Testis (tissue), 3 donors: ENCODE data around the gene ACTR1A. TPM values are rescaled to one million over a fixed set of nuclear protein-coding genes. Genes with fewer than 3 reads are reported as not detected.

ENCODE experiments used
- DNase-seq: peaks from one replicate; pipeline ENCODE4 v3.0.0-alpha.2; 2019
- H3K27ac ChIP-seq, 2 donors: fragments of 200-600 bp; sonication (generic); one replicate each; pipeline ENCODE4 v1.5.1; 2019
- H3K27me3 ChIP-seq: fragments of 200-600 bp; sonication (generic); one replicate; pipeline ENCODE4 v1.5.1; 2019
- H3K36me3 ChIP-seq: fragments of 200-600 bp; sonication (generic); one replicate; pipeline ENCODE4 v1.5.1; 2017; ENCODE audit warnings: low read depth; ENCODE audit errors: missing control alignments
- H3K4me1 ChIP-seq: fragments of 200-600 bp; sonication (generic); one replicate; pipeline ENCODE4 v1.5.1; 2019
- H3K4me3 ChIP-seq, 2 donors: fragments of 200-600 bp; sonication (generic); one replicate each; pipeline ENCODE4 v1.5.1; 2017 to 2019
- H3K9me3 ChIP-seq: fragments of 200-600 bp; sonication (generic); one replicate; pipeline ENCODE4 v1.5.1; 2017
- POLR2A ChIP-seq: fragments of 450-650 bp; IDR thresholded peaks from one replicate; pipeline ENCODE4 v1.6.1; 2017; ENCODE audit warnings: antibody characterized with exemption, mild to moderate bottlenecking, moderate library complexity
- WGBS, 2 donors: methylation state at CpG; one replicate each; pipeline ENCODE4 v1.1.5; 2018; 5-methylcytosine and 5-hydroxymethylcytosine counted together
- intact Hi-C: fragments of 100-400 bp; cut with DNase I; formaldehyde crosslinking; loops from one replicate; pipeline ENCODE4 v1.15.1; 2023; ENCODE audit warnings: low total_unique reads
- polyA plus RNA-seq: library from polyadenylated mRNA; stranded (reverse); fragments of 350-450 nt; fragmentation: Illumina TruSeq; extraction: RNeasy Lipid Tissue Mini Kit (QIAGEN cat#74804); gene quantifications from one replicate; pipeline ENCODE4 v1.2.3, GENCODE V29; 2014; ENCODE audit warnings: low read depth, low replicate concordance; ENCODE audit not compliant: insufficient read depth
- total RNA-seq, 2 donors: library from RNA; depleted of rRNA; stranded (reverse); fragments of >200 nt; gene quantifications; one replicate each; pipeline ENCODE4 v1.2.3, GENCODE V29; 2016
- TF ChIP-seq, protein P1 (sequence below), 3 experiments: fragments of 450-650 bp in 2 of 3; fragments of 200-600 bp in 1 of 3; sonication (generic) in 1 of 3; IDR thresholded peaks; one replicate each; pipeline ENCODE4 v1.5.1; 2016 to 2019; ENCODE audit warnings: antibody characterized with exemption in 3 of 3, mild to moderate bottlenecking in 2 of 3, moderate library complexity in 1 of 3

Gene ACTR1A
- total and polyA plus RNA-seq, 3 donors from 2014 or later, result 97.6 to 126 (median 97.7) TPM

DNA sequence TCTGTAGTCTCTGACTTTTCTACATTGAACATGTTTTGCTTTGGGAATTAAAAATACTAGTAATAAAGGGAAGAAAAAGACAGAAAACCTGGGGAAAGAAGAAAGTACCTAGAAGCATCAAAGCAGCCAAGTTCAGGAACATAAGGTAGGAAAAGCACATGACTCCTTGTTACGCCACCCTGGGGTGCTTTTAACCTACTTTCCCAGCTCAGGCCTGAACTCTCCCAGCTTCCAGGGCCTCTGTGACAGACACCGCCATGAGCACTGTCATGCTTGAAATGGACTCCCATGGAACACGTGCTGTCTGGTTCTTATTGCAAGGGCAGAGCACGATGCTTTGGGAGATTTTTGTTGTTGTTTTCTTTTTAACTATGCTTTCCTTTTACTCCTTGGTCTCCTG lies 11.4 kb downstream of the ACTR1A start:
- intact Hi-C loops, result no loop called here
- Histone ChIP-seq H3K9me3 (no peaks in the 10 kb centered on the region), H3K27ac (no peak overlapping the region), H3K36me3 (no peaks in the 10 kb centered on the region), H3K4me3 (no peak overlapping the region), H3K4me1 (peaks cover 5% of the 10 kb centered on the region), H3K27me3 (no peaks in the 10 kb centered on the region)
- no peak for DNase-seq
- TF ChIP-seq POLR2A, result no peak
- TF ChIP-seq, protein P1, sequence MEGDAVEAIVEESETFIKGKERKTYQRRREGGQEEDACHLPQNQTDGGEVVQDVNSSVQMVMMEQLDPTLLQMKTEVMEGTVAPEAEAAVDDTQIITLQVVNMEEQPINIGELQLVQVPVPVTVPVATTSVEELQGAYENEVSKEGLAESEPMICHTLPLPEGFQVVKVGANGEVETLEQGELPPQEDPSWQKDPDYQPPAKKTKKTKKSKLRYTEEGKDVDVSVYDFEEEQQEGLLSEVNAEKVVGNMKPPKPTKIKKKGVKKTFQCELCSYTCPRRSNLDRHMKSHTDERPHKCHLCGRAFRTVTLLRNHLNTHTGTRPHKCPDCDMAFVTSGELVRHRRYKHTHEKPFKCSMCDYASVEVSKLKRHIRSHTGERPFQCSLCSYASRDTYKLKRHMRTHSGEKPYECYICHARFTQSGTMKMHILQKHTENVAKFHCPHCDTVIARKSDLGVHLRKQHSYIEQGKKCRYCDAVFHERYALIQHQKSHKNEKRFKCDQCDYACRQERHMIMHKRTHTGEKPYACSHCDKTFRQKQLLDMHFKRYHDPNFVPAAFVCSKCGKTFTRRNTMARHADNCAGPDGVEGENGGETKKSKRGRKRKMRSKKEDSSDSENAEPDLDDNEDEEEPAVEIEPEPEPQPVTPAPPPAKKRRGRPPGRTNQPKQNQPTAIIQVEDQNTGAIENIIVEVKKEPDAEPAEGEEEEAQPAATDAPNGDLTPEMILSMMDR (IDR thresholded peaks at IDR 0.05), result no peak
- 76 to 82% methylated on average over 4 of the region's 4 CpGs for WGBS, 2 donors

DNA sequence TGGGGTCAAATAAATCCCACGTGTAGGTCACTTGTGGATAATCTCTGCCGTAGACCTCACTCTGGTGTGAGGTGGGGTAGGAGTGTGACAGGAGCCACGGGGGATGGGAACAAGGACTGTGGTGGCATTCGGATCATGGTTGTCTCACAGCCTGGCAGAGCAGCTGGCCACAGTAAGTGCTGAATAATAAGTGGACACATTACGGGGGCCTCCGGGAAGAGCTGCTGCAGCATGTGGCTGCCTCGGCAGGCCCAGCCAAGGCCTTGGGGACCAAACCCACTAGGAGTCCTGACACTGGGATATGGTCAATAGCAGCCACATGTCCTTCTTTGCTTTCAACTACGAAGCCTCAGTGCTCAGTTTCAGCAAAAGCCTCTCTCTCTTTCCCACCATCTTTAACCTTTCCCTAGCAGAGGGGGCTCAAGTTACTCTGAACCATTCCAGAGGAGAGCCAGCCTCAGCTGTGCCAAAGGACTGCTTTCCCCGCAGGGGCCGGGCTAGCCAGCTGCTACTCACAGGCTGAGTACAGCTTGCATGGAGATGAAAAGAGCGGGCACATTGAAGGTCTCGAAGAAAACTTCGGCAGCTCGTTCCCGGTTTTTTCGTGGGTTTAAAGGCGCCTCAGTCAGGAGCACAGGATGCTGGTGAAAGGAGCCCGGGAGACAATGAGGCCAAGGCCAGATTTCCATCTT lies 17.3 kb downstream of the ACTR1A start:
- no peaks in the 10 kb centered on the region for H3K4me1 ChIP-seq
- H3K36me3 ChIP-seq, result no peaks in the 10 kb centered on the region
- TF ChIP-seq, protein P1 (IDR thresholded peaks at IDR 0.05), result no peak
- TF ChIP-seq POLR2A, result no peak
- H3K27ac ChIP-seq, result no peak overlapping the region
- H3K9me3 ChIP-seq, result no peaks in the 10 kb centered on the region
- no peak overlapping the region for H3K4me3 ChIP-seq
- no peak for DNase-seq
- intact Hi-C loops, result no loop called here
- WGBS, 2 donors, result 88 to 90% methylated on average over 18 of the region's 18 CpGs
- no peaks in the 10 kb centered on the region for H3K27me3 ChIP-seq

DNA sequence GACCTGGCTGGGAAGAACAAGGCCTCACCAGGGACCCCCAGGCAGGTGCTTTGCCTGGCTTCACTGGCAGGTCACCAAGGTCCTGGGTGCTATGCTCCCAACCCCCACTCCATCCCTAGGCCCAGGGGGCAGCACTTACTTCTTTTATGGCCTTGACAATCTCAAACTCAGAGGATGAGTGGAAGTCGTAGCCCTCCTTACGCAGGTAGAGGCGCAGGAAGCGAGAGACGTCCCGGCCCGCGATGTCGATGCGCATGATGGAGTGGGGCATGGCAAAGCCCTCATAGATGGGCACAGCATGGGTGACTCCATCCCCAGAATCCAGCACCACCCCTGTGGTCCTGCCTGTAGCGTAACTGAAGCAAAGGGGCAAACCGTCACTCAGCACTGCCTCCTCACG lies 18.5 kb downstream of the ACTR1A start:
- Histone ChIP-seq H3K4me1 (no peaks in the 10 kb centered on the region), H3K27me3 (no peaks in the 10 kb centered on the region), H3K9me3 (no peaks in the 10 kb centered on the region), H3K27ac (no peak overlapping the region), H3K36me3 (no peaks in the 10 kb centered on the region), H3K4me3 (no peak overlapping the region)
- no peak for DNase-seq
- intact Hi-C loops, result no loop called here
- TF ChIP-seq POLR2A, result no peak
- TF ChIP-seq, protein P1 (IDR thresholded peaks at IDR 0.05), result no peak
- 96 to 98% methylated on average over 13 of the region's 13 CpGs for WGBS, 2 donors

DNA sequence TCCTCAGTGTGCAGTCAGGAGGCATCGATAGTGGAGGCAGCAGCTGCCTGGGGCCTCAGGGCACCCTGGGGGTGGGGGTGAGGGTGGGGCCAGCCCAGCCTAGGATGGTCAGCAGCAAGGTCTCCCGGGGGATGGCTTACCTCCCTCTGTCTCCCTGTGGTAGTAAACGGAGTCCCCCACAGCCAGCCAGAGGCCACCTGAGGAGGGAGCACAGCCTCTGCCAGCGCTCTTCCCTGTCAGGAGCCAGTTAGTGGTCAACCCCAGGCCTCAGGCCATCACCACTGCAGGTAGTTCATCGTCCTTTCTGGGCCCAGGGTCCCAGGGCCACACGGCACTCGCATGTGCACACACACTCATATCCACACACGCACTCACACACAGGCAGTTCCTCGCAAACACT lies 22.1 kb downstream of the ACTR1A start:
- Histone ChIP-seq H3K27ac (no peak overlapping the region), H3K36me3 (no peaks in the 10 kb centered on the region), H3K9me3 (no peaks in the 10 kb centered on the region), H3K4me1 (no peaks in the 10 kb centered on the region), H3K27me3 (no peaks in the 10 kb centered on the region), H3K4me3 (no peak overlapping the region)
- WGBS, 2 donors, result 86 to 90% methylated on average over 8 to 9 of the region's 9 CpGs
- DNase-seq, result no peak
- no peak for TF ChIP-seq POLR2A
- TF ChIP-seq, protein P1 (IDR thresholded peaks at IDR 0.05), result no peak
- intact Hi-C loops, result no loop called here

DNA sequence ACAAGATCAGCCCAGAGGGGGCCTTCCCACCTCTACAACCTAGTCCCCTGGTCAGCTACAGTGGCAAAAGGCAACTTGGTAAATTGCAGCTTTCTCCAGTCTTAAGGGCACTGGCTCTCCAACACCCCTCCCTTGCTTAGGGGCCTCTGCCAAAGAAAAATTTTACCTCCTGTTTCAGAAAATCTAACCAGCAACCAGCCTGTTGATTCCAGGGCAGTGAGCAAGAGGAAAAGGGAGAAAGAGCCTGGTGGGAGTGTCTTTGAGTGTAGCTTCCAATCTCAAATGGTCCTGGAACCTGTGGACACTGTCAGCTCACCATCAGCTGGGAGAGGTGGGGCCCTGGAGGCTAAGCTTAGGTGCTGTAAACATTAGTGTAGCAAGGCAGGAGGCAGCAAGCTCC lies 22.9 kb downstream of the ACTR1A start:
- no peak for DNase-seq
- H3K27me3 ChIP-seq, result no peaks in the 10 kb centered on the region
- H3K4me1 ChIP-seq, result no peaks in the 10 kb centered on the region
- no peaks in the 10 kb centered on the region for H3K9me3 ChIP-seq
- intact Hi-C loops, result loop anchor here (10.0 kb wide), 1 partner anchor 55 kb away; the partner anchor contains the start of gene FBXL15
- no peak overlapping the region for H3K4me3 ChIP-seq
- no peaks in the 10 kb centered on the region for H3K36me3 ChIP-seq
- no peak for TF ChIP-seq POLR2A
- TF ChIP-seq, protein P1 (IDR thresholded peaks at IDR 0.05), result no peak
- H3K27ac ChIP-seq, result no peak overlapping the region
